K562 (cell line): Measurements from ENCODE around the gene PTPRG. TPM values are rescaled to one million over a fixed set of nuclear protein-coding genes. Genes with fewer than 3 reads are reported as not detected.
A peak's percentile ranks its signal among the peaks of the same experiment; 100 is the strongest.

Source experiments
- ATAC-seq: fragments of 200-7000 bp; cut with Tn5 transposase; 3 replicates; pipeline ENCODE4 v1.9.1; 2020; ENCODE audit warnings: moderate library complexity
- BruUV-seq: library from RNA; stranded (reverse); fragments of 400-500 nt; replicated peaks from 2 replicates; lab custom pipeline; 2021; lab: Mats Ljungman, UMichigan
- CTCF ChIA-PET: fragments of 300-600 bp; formaldehyde crosslinking; extraction: SDS; loops from one replicate; lab custom pipeline; 2021; ENCODE audit warnings: low intra/inter-chr PET ratio; lab: Yijun Ruan, JAX
- POLR2A ChIA-PET: fragments of 300-600, 350-650 bp; sonication (Branson Sonifier 250); formaldehyde crosslinking; extraction: SDS; loops from one replicate; lab custom pipeline; 2021; ENCODE audit warnings: antibody characterized with exemption, inconsistent platforms; lab: Yijun Ruan, JAX
- DNase-seq, 4 experiments: peaks; one replicate each; pipeline versions ENCODE4 v3.0.0 to v3.0.0-alpha.2; 2011 to 2018; ENCODE audit warnings: low spot score in 3 of 4, mixed read lengths in 3 of 4; ENCODE audit errors: extremely low read depth in 1 of 4
- FAIRE-seq: peaks from 2 replicates; lab custom pipeline; 2011; peaks lifted over from hg19 to GRCh38; lab: Jason Lieb, UNC
- H2AFZ ChIP-seq: 2 replicates; pipeline ENCODE4 v1.6.0; 2011; ENCODE audit warnings: low read depth, low read length, control low read depth, inconsistent platforms
- H3K27ac ChIP-seq: fragments of 200-600 bp; 3 replicates; pipeline ENCODE4 v1.8.0; 2011; ENCODE audit warnings: low read depth, mild to moderate bottlenecking, control low read depth, inconsistent platforms, low read length, moderate library complexity, mixed read lengths; ENCODE audit errors: extremely low read depth
- H3K27me3 ChIP-seq, 2 experiments: fragments of 300-600 bp in 1 of 2; 2 replicates in 1 of 2; 3 replicates in 1 of 2; pipeline versions ENCODE4 v1.6.0 to v1.8.0; 2011; ENCODE audit warnings: inconsistent platforms in 2 of 2, low read length in 2 of 2, mild to moderate bottlenecking in 1 of 2, mixed read lengths in 1 of 2, moderate library complexity in 1 of 2; ENCODE audit not compliant: control insufficient read depth in 2 of 2, insufficient read depth in 2 of 2
- H3K36me3 ChIP-seq: fragments of 300-600 bp; 3 replicates; pipeline ENCODE4 v1.8.0; 2011; ENCODE audit warnings: mild to moderate bottlenecking, low read length, inconsistent platforms; ENCODE audit not compliant: control insufficient read depth, insufficient read depth
- H3K4me1 ChIP-seq, 2 experiments: fragments of 200-600 bp in 1 of 2; replicated peaks in 1 of 2; 2 replicates in 1 of 2; 3 replicates in 1 of 2; pipeline versions ENCODE4 v1.5.1 to v1.8.0; 2011; ENCODE audit warnings: inconsistent platforms in 2 of 2, low read length in 2 of 2, mild to moderate bottlenecking in 1 of 2, mixed read lengths in 1 of 2, moderate library complexity in 1 of 2; ENCODE audit not compliant: control insufficient read depth in 2 of 2, insufficient read depth in 2 of 2
- H3K4me2 ChIP-seq: 2 replicates; pipeline ENCODE4 v1.6.1; 2011; ENCODE audit warnings: low read length, control low read depth, inconsistent platforms, mixed read lengths; ENCODE audit not compliant: insufficient read depth
- H3K4me3 ChIP-seq: fragments of 200-600 bp; sonication (generic), shearing (Covaris generic); 2 replicates; pipeline ENCODE4 v1.5.1; 2016; ENCODE audit warnings: control low read depth, inconsistent platforms
- H3K79me2 ChIP-seq: fragments of 200-600 bp; 3 replicates; pipeline ENCODE4 v1.8.0; 2011; ENCODE audit warnings: low read length, inconsistent platforms; ENCODE audit not compliant: control insufficient read depth, insufficient read depth
- H3K9ac ChIP-seq, 2 experiments: 2 replicates each; pipeline versions ENCODE4 v1.6.0 to v1.6.1; 2011; ENCODE audit warnings: low read depth in 2 of 2, low read length in 2 of 2, control low read depth in 1 of 2, inconsistent platforms in 1 of 2, mild to moderate bottlenecking in 1 of 2, mixed read lengths in 1 of 2; ENCODE audit not compliant: insufficient read depth in 1 of 2
- H3K9me1 ChIP-seq: one replicate; pipeline ENCODE4 v1.6.0; 2011; ENCODE audit warnings: inconsistent platforms, mild to moderate bottlenecking, low read length, moderate library complexity; ENCODE audit not compliant: control insufficient read depth, insufficient read depth
- H3K9me3 ChIP-seq: replicated peaks from 2 replicates; pipeline ENCODE4 v1.5.1; 2011; ENCODE audit warnings: low read depth, low read length, inconsistent platforms; ENCODE audit not compliant: control insufficient read depth, insufficient read depth
- H4K20me1 ChIP-seq: replicated peaks from 2 replicates; pipeline ENCODE4 v1.6.1; 2011; ENCODE audit warnings: low read length, inconsistent platforms, mixed read lengths; ENCODE audit not compliant: control insufficient read depth, insufficient read depth
- CSDE1 ChIP-seq, 2 experiments: fragments of 450-650 bp; IDR thresholded peaks; 2 replicates each; pipeline ENCODE4 v1.6.1; 2016; ENCODE audit warnings: mild to moderate bottlenecking in 1 of 2
- DNMT1 ChIP-seq: fragments of 450-650 bp; IDR thresholded peaks from 2 replicates; pipeline ENCODE4 v1.6.1; 2016; ENCODE audit warnings: antibody characterized with exemption, mild to moderate bottlenecking
- USF2 ChIP-seq: sonication (generic); formaldehyde crosslinking; IDR thresholded peaks from 2 replicates; pipeline ENCODE4 v1.5.0; 2020; ENCODE audit warnings: missing genetic modification reagents
- ZBTB11 ChIP-seq, 3 experiments: fragments of 200-800 bp in 1 of 3; fragments of 250-450 bp in 1 of 3; fragments of 450-650 bp in 1 of 3; sonication (Bioruptor Pico) in 1 of 3; sonication (Bioruptor generic) in 1 of 3; formaldehyde crosslinking in 1 of 3; IDR thresholded peaks; 2 replicates each; pipeline versions ENCODE4 v1.6.1 to v1.8.0; 2016 to 2022; ENCODE audit warnings: mild to moderate bottlenecking in 2 of 3, missing genetic modification characterization in 2 of 3, missing compliant biosample characterization in 1 of 3, moderate library complexity in 1 of 3
- WGBS: fragments of 100-300 bp; shearing (Covaris generic); methylation state at CpG from one replicate; pipeline ENCODE4 v1.1.6; 2016; ENCODE audit warnings: low coverage, mixed read lengths; ENCODE audit not compliant: insufficient coverage; ENCODE audit errors: missing lambda C conversion rate; 5-methylcytosine and 5-hydroxymethylcytosine counted together
- in situ Hi-C: fragments of 300-500 bp; cut with MboI; formaldehyde crosslinking; loops from 4 replicates; pipeline ENCODE4 v1.15.0; 2018; ENCODE audit warnings: inconsistent platforms, mixed read lengths
- intact Hi-C: fragments of 100-400 bp; cut with micrococcal nuclease; formaldehyde crosslinking; loops from 2 replicates; pipeline ENCODE4 v1.14.2; 2022
- polyA plus RNA-seq, 8 experiments: library from polyadenylated mRNA; depleted of rRNA in 4 of 8; stranded (reverse) in 5 of 8; unstranded in 3 of 8; fragments of >200 nt; fragmentation: Nextera tagmentation in 2 of 8; fragmentation: Illumina TruSeq in 1 of 8; extraction: Ambion mirVana in 2 of 8; extraction: Trizol in 1 of 8; gene quantifications; 2 replicates each; pipeline versions ENCODE4 v1.2.1 to v1.2.3, GENCODE V29; 2011 to 2014; ENCODE audit warnings: inconsistent platforms in 1 of 8, missing spikeins in 1 of 8
- total RNA-seq, 7 experiments: library from RNA; depleted of rRNA in 6 of 7; stranded (reverse); fragments of >200 nt in 6 of 7; fragmentation: Illumina TruSeq in 2 of 7; extraction: Trizol in 2 of 7; gene quantifications; 2 replicates each; pipeline versions ENCODE4 v1.2.1 to v1.2.3, GENCODE V29; 2011 to 2021; ENCODE audit warnings: low replicate concordance in 1 of 7

Gene PTPRG
- total and polyA plus RNA-seq, 9 of the 15 experiments (the other 6 are each of a cell fraction or from before 2014, with no cell fraction given) = 0.16 TPM; not detected in 8

GRCh38 chr3:62249855-62250543, 688.6 kb downstream of the PTPRG start:
- Histone ChIP-seq H2AFZ (no peak overlapping the region), H3K79me2 (no peaks in the 10 kb centered on the region), H3K9ac (no peak overlapping the region), H3K36me3 (no peaks in the 10 kb centered on the region), H3K9me1 (no peaks in the 10 kb centered on the region), H3K4me3 (no peak overlapping the region), H3K9me3 (no peaks in the 10 kb centered on the region), H3K4me1 (no peaks in the 10 kb centered on the region), H3K27ac (no peak overlapping the region), H3K4me2 (no peak overlapping the region), H4K20me1 (no peaks in the 10 kb centered on the region)
- no peak for ATAC-seq
- intact Hi-C loops (no loop called here), in situ Hi-C loops (no loop called here)
- 4% methylated on average over 2 of the region's 2 CpGs for WGBS
- FAIRE-seq = no peak
- DNase-seq = no peak
- no TSS peak for BruUV-seq
- ChIA-PET POLR2A (no interaction called here), CTCF (no interaction called here)
- no peak for TF ChIP-seq USF2 (CRISPR knock-in tag)
- TF ChIP-seq DNMT1 = no peak
- TF ChIP-seq ZBTB11 (CRISPR knock-in tag; IDR thresholded peaks at IDR 0.05) = peak in 1 of 3 experiments; percentile 41; a peak in 2 of 6 replicates
- TF ChIP-seq CSDE1 (IDR thresholded peaks at IDR 0.05) = no peak
- TF ChIP-seq, all 486 proteins: peak for 1
- no peaks in the 10 kb centered on the region for H3K27me3 ChIP-seq
